OCI-LY3 (cell line): ENCODE results near the gene HMGB1.
"Not testable (repeated sequence)": the region's sequence is repeated elsewhere in the genome, so short reads cannot be mapped to it uniquely, and the experiment has no call there.

Experiments used
- H2AFZ ChIP-seq: fragments of 200-600, 300-600 bp; shearing (Covaris generic); 2 replicates; pipeline ENCODE4 v1.6.0; 2014; ENCODE audit warnings: antibody characterized with exemption, low read depth, low read length
- H3K27ac ChIP-seq: fragments of 200-600, 300-600 bp; sonication (generic); 2 replicates; pipeline ENCODE4 v1.5.1; 2014; ENCODE audit warnings: mild to moderate bottlenecking, low read length, moderate library complexity, mixed read lengths
- H3K27me3 ChIP-seq: fragments of 200-600, 300-600 bp; sonication (generic); 2 replicates; pipeline ENCODE4 v1.6.1; 2014; ENCODE audit warnings: low read depth, low read length, mixed read lengths
- H3K36me3 ChIP-seq: fragments of 200-600, 300-600 bp; sonication (generic); replicated peaks from 2 replicates; pipeline ENCODE3; 2014; ENCODE audit warnings: low read depth, low read length, mixed read lengths
- H3K4me1 ChIP-seq: fragments of 300-600, 200-600 bp; sonication (generic); 2 replicates; pipeline ENCODE4 v1.6.1; 2014; ENCODE audit warnings: low read length, mixed read lengths
- H3K4me2 ChIP-seq: fragments of 200-600, 300-600 bp; sonication (generic); 2 replicates; pipeline ENCODE4 v1.6.1; 2014; ENCODE audit warnings: low read length, mixed read lengths
- H3K4me3 ChIP-seq: fragments of 300-600, 200-600 bp; sonication (generic); 2 replicates; pipeline ENCODE4 v1.5.1; 2014; ENCODE audit warnings: antibody characterized with exemption, mild to moderate bottlenecking, low read length, moderate library complexity
- H3K79me2 ChIP-seq: fragments of 300-600, 200-600 bp; shearing (Covaris generic); 2 replicates; pipeline ENCODE4 v1.6.1; 2014; ENCODE audit warnings: mild to moderate bottlenecking, low read length, mixed read lengths
- H3K9ac ChIP-seq: fragments of 300-600, 200-600 bp; shearing (Covaris generic); 2 replicates; pipeline ENCODE4 v1.6.0; 2014; ENCODE audit warnings: mild to moderate bottlenecking, low read length, moderate library complexity
- H3K9me3 ChIP-seq: fragments of 200-600, 300-600 bp; shearing (Covaris generic); 2 replicates; pipeline ENCODE4 v1.6.1; 2014; ENCODE audit warnings: low read length, mixed read lengths; ENCODE audit not compliant: insufficient read depth
- H4K20me1 ChIP-seq: fragments of 200-600, 300-600 bp; sonication (generic); 2 replicates; pipeline ENCODE4 v1.6.1; 2016; ENCODE audit warnings: low read length, mixed read lengths; ENCODE audit not compliant: insufficient read depth
- EZH2phosphoT487 ChIP-seq: fragments of 200-600 bp; shearing (Covaris generic); IDR thresholded peaks from 2 replicates; pipeline ENCODE4 v1.6.1; 2018; ENCODE audit warnings: antibody characterized with exemption, mixed run types, low read depth
- TF ChIP-seq, protein P1 (sequence below): fragments of 200-600, 300-600 bp; sonication (generic); IDR thresholded peaks from 2 replicates; pipeline ENCODE4 v1.5.1; 2014; ENCODE audit warnings: antibody characterized with exemption, low read length, low read depth

The HMGB1 gene

DNA sequence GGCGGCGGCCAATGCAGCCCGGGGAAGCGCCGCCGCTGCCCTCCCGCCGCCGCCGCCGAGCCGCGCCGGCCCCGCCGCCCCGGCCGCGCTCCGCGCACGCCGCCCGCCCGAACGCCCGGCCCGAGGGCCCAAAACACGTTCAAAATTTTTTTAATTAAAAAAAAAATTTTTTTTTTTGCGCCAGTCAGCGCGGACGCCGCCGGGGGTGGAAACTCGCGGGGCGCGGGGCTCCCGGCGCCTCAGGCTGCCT is 468 bp downstream of the HMGB1 start:
- Histone ChIP-seq H3K27me3 (no peaks in the 10 kb centered on the region), H3K4me1 (peaks cover 16% of the 10 kb centered on the region), H3K9ac (peak overlapping the region; percentile 89), H3K9me3 (no peaks in the 10 kb centered on the region), H3K27ac (peak overlapping the region; percentile 86), H3K36me3 (peaks cover 25% of the 10 kb centered on the region), H2AFZ (no peak overlapping the region), H3K79me2 (peaks cover 52% of the 10 kb centered on the region), H3K4me3 (peak overlapping the region; percentile 78), H4K20me1 (peaks cover 21% of the 10 kb centered on the region), H3K4me2 (peak overlapping the region; percentile 9)
- TF ChIP-seq, protein P1, sequence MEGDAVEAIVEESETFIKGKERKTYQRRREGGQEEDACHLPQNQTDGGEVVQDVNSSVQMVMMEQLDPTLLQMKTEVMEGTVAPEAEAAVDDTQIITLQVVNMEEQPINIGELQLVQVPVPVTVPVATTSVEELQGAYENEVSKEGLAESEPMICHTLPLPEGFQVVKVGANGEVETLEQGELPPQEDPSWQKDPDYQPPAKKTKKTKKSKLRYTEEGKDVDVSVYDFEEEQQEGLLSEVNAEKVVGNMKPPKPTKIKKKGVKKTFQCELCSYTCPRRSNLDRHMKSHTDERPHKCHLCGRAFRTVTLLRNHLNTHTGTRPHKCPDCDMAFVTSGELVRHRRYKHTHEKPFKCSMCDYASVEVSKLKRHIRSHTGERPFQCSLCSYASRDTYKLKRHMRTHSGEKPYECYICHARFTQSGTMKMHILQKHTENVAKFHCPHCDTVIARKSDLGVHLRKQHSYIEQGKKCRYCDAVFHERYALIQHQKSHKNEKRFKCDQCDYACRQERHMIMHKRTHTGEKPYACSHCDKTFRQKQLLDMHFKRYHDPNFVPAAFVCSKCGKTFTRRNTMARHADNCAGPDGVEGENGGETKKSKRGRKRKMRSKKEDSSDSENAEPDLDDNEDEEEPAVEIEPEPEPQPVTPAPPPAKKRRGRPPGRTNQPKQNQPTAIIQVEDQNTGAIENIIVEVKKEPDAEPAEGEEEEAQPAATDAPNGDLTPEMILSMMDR, result no peak
- no peak for TF ChIP-seq EZH2phosphoT487

DNA sequence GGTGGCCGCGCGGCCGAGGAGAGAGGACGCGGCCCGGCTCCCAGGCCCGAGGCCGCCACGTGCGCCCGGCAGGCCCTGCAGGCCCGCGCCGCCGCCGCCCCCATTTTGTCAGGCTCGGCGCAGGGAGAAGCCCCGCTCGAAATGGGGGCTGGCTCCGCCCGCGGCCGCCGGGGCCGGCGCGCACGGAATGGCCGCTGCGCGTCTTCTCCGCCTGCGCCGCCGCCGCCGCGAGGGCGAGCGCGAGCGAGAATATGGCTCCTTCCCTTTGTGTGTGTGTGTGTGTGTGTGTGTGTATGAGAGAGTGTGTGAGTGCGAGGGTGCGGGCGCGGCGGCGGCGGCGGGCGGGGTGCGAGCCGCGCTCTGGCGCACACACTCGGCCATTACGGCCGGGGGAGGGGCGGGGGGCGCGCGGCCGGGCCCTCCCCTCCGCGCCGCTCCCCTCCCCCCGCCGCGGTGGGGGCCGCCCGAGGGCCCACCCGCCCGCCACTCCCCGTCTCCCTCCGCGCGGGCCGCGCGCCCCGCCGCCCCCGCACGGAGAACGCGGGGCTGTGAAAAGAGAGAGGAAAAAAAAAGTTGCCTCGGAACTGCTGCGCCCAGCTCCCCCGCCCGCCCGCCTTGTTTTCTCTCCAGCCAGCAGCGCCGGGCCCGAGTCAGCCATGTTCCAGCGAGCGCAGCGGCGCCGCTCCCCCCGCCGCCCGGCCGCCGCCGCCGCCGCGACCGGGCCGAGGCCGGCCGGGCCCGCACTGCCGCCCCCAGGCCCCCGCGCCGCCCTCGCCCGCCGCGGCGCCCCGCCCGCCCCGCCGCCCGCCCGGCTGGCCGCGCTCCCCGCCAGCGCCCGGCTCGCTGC is 1.0 kb downstream of the HMGB1 start:
- H4K20me1 ChIP-seq, result peaks cover 21% of the 10 kb centered on the region
- H3K4me2 ChIP-seq, result peak overlapping the region; percentile 73
- H3K79me2 ChIP-seq, result peaks cover 52% of the 10 kb centered on the region
- H3K4me1 ChIP-seq, result peaks cover 16% of the 10 kb centered on the region
- peaks cover 25% of the 10 kb centered on the region for H3K36me3 ChIP-seq
- peak overlapping the region; percentile 78 for H3K9ac ChIP-seq
- peak overlapping the region; percentile 80 for H3K4me3 ChIP-seq
- TF ChIP-seq, protein P1, result no peak
- TF ChIP-seq EZH2phosphoT487, result no peak
- peak overlapping the region; percentile 83 for H3K27ac ChIP-seq
- H3K9me3 ChIP-seq, result no peaks in the 10 kb centered on the region
- no peak overlapping the region for H2AFZ ChIP-seq
- H3K27me3 ChIP-seq, result no peaks in the 10 kb centered on the region

DNA sequence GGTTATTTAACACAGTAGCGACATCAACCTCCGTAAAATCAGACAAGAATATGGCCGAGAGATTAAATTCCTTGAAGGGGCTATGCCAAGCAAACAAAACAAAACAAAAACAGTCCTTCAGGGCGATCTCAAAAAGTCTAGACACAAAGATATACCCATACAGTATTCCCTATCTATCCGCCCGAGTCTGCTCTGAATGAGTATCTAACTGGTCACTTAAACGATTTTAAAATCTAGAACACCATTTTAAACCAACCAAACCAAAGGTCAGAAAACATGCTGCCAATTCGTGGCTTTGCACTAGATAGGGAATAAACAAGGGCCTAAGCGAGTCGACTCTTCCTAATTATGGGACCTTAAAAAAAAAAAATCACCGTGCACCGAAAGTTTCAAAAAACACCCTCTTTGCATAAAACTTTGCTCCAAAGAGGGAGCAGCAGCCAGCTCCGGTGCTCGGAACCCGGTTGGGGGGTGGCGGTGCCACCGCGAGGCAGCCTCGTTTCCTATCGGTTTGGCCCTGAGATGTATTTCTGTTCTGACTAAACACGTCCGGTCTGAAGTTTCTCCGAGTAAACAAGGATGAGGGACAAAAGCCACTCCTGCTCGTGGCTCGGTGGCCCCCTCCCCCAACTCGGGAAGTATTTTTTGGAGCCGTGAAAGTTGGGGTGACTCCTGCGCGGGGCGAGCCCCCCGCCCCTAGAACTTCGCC is 1.8 kb downstream of the HMGB1 start:
- Histone ChIP-seq H3K9me3 (no peaks in the 10 kb centered on the region), H3K36me3 (peaks cover 32% of the 10 kb centered on the region), H3K79me2 (peaks cover 52% of the 10 kb centered on the region), H3K4me3 (peak overlapping the region; percentile 80), H4K20me1 (peaks cover 27% of the 10 kb centered on the region), H3K27me3 (no peaks in the 10 kb centered on the region), H3K4me2 (peak overlapping the region; percentile 73), H3K4me1 (peaks cover 16% of the 10 kb centered on the region), H3K27ac (peak overlapping the region; percentile 83), H2AFZ (no peak overlapping the region), H3K9ac (peak overlapping the region; percentile 78)
- TF ChIP-seq EZH2phosphoT487, result no peak
- TF ChIP-seq, protein P1, result no peak

DNA sequence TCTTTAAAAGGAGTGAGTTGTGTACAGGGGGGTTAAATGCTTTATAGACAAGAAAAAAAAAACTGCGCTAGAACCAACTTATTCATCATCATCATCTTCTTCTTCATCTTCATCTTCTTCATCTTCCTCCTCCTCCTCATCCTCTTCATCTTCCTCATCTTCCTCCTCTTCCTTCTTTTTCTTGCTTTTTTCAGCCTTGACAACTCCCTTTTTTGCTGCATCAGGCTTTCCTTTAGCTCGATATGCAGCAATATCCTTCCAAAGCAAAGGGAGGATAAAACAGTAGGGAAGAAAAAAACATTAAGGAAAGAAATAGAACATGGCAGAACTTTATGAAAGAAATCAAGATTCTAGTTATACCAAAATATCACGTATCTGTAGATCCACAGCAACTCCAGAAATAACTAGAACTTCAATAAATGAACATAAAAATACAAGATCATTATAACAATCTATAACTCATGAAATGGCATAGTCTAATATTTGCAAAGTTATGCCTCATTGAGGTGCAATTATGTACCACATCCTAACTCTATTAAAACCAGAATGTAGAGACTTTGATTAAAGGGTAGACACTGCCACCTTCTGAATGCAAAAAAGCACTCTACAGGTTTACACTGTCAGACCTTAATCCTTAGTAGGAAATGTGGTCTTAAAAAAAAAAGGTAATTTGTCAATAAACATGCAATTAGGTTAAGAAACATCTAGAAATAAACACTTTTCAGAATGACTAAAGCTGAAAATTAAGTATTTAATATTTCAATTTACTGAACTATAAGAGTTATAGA is 4.3 kb downstream of the HMGB1 start:
- TF ChIP-seq, protein P1, result peak; percentile 53
- not testable (repeated sequence) for H3K27ac ChIP-seq, H3K9ac ChIP-seq, H3K27me3 ChIP-seq, H3K4me3 ChIP-seq, H3K9me3 ChIP-seq, H3K4me2 ChIP-seq, H2AFZ ChIP-seq
- Histone ChIP-seq H4K20me1 (peaks cover 28% of the 10 kb centered on the region), H3K4me1 (peaks cover 18% of the 10 kb centered on the region), H3K36me3 (peaks cover 48% of the 10 kb centered on the region), H3K79me2 (peaks cover 49% of the 10 kb centered on the region)
